HUES6 (cell line): Measurements from ENCODE around the gene NKD1.

Experiments used
- H3K27ac ChIP-seq: 2 replicates; pipeline ENCODE4 v1.7.0; 2013; ENCODE audit warnings: low read depth, mild to moderate bottlenecking, low read length, inconsistent platforms
- H3K27me3 ChIP-seq: 2 replicates; pipeline ENCODE4 v1.6.1; 2013; ENCODE audit warnings: low read length; ENCODE audit not compliant: control insufficient read depth, insufficient read depth
- H3K36me3 ChIP-seq: 2 replicates; pipeline ENCODE4 v1.6.1; 2013; ENCODE audit warnings: low read length; ENCODE audit not compliant: control insufficient read depth, insufficient read depth
- H3K4me1 ChIP-seq: 2 replicates; pipeline ENCODE4 v1.6.1; 2013; ENCODE audit warnings: low read length; ENCODE audit not compliant: control insufficient read depth, insufficient read depth
- H3K4me3 ChIP-seq: 2 replicates; pipeline ENCODE4 v1.5.1; 2013; ENCODE audit warnings: low read depth, low read length
- H3K9ac ChIP-seq: one replicate; pipeline ENCODE4 v1.6.1; 2013; ENCODE audit warnings: mild to moderate bottlenecking, low read length
- H3K9me3 ChIP-seq: 2 replicates; pipeline ENCODE4 v1.6.1; 2013; ENCODE audit warnings: low read depth, low read length; ENCODE audit not compliant: control insufficient read depth, insufficient read depth

The NKD1 gene

DNA sequence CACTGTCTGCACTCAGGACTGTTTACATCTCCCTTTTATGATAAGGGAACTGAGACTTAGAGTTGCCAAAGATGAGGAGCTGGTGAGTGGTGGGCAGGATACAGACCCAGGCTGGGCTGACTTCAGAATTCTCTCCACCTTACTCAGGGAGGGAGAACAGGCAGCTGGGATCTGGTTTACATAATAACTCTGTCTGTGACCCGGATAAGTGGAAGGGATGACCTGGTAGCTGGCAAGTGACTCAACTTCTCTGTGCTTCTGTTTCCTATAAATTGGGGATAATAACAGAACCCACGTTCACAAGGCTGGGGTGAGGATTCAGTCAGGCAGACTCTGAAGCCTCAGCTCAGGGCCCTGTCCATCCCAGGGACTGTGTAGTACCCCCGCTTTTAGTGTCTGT, 130.3 kb downstream of the NKD1 start:
- no peaks in the 10 kb centered on the region for H3K36me3 ChIP-seq
- H3K4me3 ChIP-seq = no peak overlapping the region
- 0 out of 2 replicates have a peak, but pooled peaks cover 3% of the 10 kb centered on the region for H3K9me3 ChIP-seq
- H3K27ac ChIP-seq = no peak overlapping the region
- no peaks in the 10 kb centered on the region for H3K27me3 ChIP-seq
- no peak overlapping the region for H3K9ac ChIP-seq
- no peaks in the 10 kb centered on the region for H3K4me1 ChIP-seq

DNA sequence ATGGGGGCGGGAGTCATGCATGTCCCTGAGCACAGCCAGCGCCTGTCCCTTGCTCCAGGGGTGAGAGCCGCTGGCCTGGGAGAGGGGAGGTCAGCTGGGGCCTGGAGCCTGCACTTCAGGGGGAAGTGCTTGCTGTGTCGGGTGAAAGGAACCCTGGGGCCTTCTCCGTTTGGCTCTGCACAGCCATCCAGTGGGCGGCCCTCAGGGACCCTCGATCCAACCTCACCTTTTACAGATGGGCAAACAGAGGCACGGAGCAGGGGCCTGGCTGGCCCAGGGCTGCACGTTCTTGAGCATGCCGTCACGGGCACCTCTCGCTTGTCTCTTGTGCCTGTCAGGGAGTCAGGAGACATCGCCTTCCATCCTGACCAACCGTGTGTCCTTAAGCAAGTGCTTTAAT, 131.1 kb downstream of the NKD1 start:
- Histone ChIP-seq H3K9me3 (no peaks in the 10 kb centered on the region), H3K27ac (no peak overlapping the region), H3K9ac (no peak overlapping the region), H3K36me3 (no peaks in the 10 kb centered on the region), H3K27me3 (no peaks in the 10 kb centered on the region), H3K4me3 (no peak overlapping the region), H3K4me1 (no peaks in the 10 kb centered on the region)

DNA sequence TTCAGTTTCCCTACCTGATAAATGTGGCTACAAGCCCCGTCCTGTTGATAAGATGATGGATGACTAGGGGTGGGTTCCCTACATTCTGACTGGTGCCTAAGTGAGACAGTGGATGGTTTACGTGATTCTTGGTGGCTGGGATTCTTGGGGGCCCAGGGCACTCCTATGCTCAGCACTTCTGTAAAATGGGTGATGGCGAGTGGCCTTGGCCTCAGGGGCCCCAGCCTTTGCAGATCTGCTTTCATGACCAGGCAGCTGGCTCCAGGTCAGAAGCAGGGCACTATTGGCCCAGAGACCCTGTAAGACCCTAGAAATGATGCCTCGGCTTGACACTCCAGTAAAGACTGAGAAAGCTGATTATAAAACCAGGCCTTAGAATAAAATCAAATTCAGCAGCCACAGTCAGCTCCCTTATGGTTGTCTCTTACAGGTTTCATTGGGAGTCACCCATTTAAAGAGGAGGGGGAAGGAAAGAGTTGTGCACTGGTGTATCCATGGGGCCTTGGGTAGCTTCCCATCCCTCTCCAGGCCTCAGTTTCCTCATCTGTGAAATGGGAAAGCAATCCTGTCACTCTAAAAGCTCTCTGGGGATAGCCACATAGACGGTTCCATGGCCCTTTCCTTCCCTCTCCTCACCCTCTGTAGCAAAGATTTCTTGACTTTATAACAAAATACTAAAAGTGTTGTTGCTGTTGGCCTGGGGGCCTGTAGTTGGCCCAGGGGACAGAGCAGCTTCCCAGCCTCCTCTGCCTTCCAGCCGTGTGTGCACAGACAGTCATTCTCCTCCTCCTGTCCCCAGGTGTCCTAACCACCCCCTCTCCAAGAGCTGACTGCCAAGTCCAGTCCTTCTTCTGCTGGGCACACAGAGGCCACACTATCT, 131.7 kb downstream of the NKD1 start:
- H3K4me1 ChIP-seq = no peaks in the 10 kb centered on the region
- no peaks in the 10 kb centered on the region for H3K36me3 ChIP-seq
- H3K4me3 ChIP-seq = no peak overlapping the region
- H3K27me3 ChIP-seq = no peaks in the 10 kb centered on the region
- H3K9me3 ChIP-seq = no peaks in the 10 kb centered on the region
- H3K9ac ChIP-seq = no peak overlapping the region
- H3K27ac ChIP-seq = no peak overlapping the region

DNA sequence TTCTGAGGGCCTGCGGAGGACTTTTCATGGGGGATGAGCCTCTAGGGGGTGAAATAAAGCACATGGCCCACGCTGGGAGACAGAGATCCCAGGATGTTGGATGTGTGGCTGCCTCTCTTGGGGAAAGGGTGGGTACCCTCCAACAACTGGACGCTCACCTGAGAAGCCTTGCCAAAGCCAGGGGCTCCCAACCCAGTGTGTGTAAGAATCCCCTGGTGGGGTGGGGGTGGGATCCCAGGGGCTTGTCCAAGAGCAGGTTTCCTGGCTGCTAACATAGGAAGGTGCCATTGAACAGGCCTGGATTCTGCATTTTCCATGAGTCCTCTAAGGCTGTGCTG, 132.3 kb downstream of the NKD1 start:
- Histone ChIP-seq H3K27me3 (no peaks in the 10 kb centered on the region), H3K4me3 (no peak overlapping the region), H3K9ac (no peak overlapping the region), H3K36me3 (no peaks in the 10 kb centered on the region), H3K9me3 (no peaks in the 10 kb centered on the region), H3K4me1 (no peaks in the 10 kb centered on the region), H3K27ac (no peak overlapping the region)

DNA sequence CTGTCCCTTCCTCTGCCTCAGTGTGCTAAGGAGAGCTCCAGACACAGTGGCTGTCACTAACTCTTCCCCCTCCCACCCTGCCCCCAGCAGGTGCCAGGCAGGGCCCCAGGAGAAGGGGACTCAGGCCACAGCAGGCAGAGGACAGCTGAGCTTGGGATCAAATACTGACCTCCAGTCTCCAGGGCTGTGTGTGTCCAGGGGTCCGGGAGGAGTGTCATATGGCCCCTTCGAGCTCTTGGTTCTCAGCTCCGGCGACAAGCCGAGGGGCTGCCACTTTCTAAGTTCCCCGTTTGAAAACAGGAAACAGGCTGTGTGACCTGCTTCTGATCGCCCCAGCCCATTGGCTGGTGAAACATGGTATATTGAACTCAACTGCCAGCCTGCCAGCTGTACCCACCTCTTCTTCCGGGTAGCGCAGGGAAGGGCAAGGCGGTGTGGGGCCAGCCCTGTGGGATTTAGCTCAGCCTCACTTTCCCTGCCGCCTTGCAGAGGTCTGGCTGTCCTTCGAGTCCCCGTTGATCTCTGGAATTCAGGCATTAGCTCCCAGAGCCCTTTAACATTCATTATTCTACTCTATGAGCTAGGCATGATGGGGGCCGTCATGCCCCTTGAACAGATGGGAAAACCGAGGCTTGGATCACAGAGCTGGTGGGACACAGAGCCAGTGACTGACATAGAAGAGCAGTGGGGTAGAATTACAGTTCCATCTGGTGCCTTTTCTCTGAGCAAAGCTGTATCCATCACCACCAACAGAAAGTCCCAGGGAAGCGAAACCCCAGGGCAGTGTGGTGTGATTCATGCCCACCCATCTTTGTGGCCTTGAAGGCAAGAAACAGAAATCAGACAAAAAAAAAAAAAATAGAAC, 133.1 kb downstream of the NKD1 start, which contains the start of gene SNX20:
SNX20 (minus strand) TSS at position 292 of the 865 bp plus-strand sequence. CDS start 3,786 bp downstream, outside the sequence.
- H3K27ac ChIP-seq = no peak within 1 kb of the TSS

DNA sequence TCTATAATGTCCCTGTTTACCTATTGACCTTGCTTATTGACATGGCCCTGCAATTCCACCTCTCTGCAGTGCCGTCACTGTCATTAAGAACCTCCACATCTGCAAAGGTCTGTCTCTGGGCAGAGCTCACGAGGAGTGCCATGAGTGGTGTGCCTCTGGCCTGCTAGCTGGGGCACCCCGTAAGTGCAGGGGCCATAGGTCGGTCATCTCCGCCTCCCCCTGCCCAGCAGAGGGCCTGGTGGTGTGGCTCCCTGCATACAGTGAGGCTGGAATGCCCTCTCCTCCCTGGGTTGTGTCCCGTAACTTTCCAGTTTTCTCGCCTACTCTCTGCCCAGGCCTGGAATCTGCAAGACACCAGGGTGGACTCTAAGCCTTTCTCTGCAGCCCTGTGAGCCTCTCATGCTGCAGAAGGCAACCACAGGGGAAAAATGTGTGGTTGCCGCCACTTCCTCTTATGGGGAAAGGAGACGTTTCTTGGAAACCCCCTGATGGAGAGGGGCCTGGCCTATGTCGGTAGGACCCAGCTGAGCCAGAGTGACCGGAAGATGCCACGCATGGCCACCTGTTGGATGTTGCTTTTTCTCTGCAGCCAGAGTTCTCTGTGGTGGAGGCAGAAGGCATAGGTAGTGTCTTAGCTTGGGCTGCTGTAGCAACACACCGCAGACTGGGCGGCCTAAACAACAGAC, 135.6 kb downstream of the NKD1 start:
- Histone ChIP-seq H3K4me1 (no peaks in the 10 kb centered on the region), H3K4me3 (no peak overlapping the region), H3K27me3 (no peaks in the 10 kb centered on the region), H3K9ac (no peak overlapping the region), H3K9me3 (no peaks in the 10 kb centered on the region), H3K27ac (no peak overlapping the region), H3K36me3 (no peaks in the 10 kb centered on the region)

More for the DNA sequence above, 133.1 kb downstream of the NKD1 start, which contains the start of gene SNX20:
- no peaks in the 10 kb centered on the region for H3K36me3 ChIP-seq
- H3K27me3 ChIP-seq = no peaks in the 10 kb centered on the region
- no peaks in the 10 kb centered on the region for H3K4me1 ChIP-seq
- H3K4me3 ChIP-seq = no peak within 1 kb of the TSS
- no peak within 1 kb of the TSS for H3K9ac ChIP-seq
- no peaks in the 10 kb centered on the region for H3K9me3 ChIP-seq

DNA sequence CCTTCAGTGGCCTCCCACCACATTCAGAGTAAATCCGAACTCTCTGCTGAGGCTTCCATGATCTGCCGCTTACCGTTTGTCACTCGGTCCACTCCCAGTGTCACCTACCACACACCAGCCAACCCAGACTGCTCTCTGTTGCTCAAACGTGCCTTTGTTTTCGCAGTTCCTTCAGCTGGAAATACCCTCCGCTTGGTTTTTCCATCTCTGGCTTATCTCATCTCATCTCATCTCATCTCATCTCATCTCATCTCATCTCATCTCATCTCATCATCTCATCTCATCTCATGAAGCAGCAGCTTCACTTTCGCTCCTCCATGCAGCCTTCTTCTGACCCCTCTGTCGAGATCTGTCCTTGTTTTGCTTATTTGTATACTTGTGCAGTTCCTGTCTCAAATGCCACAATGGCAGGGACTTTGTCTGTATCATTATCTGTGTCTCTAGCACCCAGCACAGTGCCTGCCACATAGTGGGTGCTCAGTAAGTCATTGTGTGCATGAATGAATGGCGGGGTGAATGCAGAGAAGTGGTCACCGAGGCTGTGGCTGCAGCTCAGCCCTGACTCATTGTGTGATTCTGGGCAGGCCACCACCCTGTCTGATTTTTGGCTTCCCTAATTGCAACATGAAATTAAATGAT, 136.7 kb downstream of the NKD1 start:
- no peak overlapping the region for H3K27ac ChIP-seq
- no peaks in the 10 kb centered on the region for H3K27me3 ChIP-seq
- no peak overlapping the region for H3K4me3 ChIP-seq
- H3K9ac ChIP-seq = no peak overlapping the region
- H3K36me3 ChIP-seq = no peaks in the 10 kb centered on the region
- no peaks in the 10 kb centered on the region for H3K9me3 ChIP-seq
- no peaks in the 10 kb centered on the region for H3K4me1 ChIP-seq

DNA sequence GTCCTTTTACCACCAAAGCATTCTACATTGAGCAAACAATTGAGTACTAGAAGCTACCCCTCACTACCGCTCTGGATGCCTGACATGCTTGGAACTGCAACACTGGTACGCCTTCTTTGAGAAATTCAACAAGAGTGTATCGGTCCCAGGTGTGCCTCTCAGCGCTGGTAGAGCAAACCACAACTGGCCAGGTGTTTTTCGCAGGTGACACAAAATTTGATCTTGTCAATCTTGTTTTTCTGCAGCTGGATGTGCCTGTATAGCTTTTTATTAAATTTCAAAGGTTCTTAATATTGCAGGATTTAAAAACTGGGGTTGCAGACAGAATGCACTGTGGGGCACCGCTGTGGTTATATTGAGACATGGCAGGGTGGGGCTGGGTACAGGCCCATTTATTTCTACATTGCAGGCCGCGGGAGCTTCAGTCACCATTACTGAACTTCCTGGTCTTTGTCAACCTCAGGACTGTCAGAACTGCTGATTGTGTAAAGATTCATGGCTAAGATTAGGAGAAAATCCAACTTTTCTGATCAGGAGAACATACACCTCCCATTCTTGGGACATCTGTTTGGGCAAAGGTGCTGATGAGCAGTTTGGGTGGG, 137.4 kb downstream of the NKD1 start:
- Histone ChIP-seq H3K9me3 (no peaks in the 10 kb centered on the region), H3K36me3 (no peaks in the 10 kb centered on the region), H3K27me3 (no peaks in the 10 kb centered on the region), H3K27ac (no peak overlapping the region), H3K4me3 (no peak overlapping the region), H3K4me1 (no peaks in the 10 kb centered on the region), H3K9ac (no peak overlapping the region)

DNA sequence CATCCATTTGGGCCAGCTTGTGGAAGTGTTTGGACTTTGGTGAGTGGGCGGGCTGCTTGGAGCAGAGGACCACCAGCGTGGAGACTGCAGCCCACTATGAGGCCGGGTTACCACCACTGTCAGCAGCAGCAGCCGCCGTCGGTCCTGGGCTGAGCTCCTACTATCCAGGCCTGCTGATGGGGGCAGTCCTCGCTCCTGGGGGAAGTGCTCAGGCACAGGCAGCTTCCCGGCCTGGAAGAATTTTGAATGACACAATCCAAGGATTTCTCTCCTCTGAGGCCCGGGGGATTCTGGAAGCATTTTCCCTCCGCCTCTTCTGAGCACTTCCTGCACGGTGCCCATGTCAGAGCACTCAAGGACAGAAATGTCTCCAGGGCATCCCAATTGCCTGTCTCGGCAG, 139.9 kb downstream of the NKD1 start:
- no peak overlapping the region for H3K9ac ChIP-seq
- no peaks in the 10 kb centered on the region; the same call in 1 of the 2 replicates for H3K4me1 ChIP-seq
- no peaks in the 10 kb centered on the region for H3K36me3 ChIP-seq
- H3K27ac ChIP-seq = no peak overlapping the region
- no peaks in the 10 kb centered on the region for H3K9me3 ChIP-seq
- peaks cover 8% of the 10 kb centered on the region for H3K27me3 ChIP-seq
- H3K4me3 ChIP-seq = no peak overlapping the region

DNA sequence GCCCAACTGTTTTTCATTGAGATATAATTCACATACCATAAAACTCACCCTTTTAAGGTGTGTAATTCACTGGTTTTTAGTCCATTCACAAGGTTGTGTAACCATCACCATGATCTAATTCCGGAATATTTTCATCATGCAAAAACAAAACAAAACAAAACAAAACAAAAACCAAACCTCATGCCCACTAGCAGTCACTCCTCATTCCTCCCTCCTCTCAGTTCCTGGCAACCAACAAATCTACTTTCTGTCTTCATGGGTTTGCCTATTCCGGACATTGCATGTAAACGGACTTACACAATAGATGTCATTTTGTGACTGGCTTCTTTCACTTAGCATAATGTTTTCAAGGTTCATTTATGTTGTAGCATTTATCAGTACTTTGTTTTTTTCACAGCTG, 140.7 kb downstream of the NKD1 start:
- no peaks in the 10 kb centered on the region for H3K36me3 ChIP-seq

More for the DNA sequence above, 140.7 kb downstream of the NKD1 start:
- Histone ChIP-seq H3K4me3 (no peak overlapping the region), H3K9me3 (no peaks in the 10 kb centered on the region), H3K27ac (no peak overlapping the region), H3K9ac (no peak overlapping the region), H3K4me1 (no peaks in the 10 kb centered on the region; the same call in 1 of the 2 replicates), H3K27me3 (peaks cover 15% of the 10 kb centered on the region)
